Measurements from ENCODE around the gene SNAPC1. TPM values are rescaled to one million over a fixed set of nuclear protein-coding genes. Genes with fewer than 3 reads are reported as not detected.

SNAPC1 gene, protein sequence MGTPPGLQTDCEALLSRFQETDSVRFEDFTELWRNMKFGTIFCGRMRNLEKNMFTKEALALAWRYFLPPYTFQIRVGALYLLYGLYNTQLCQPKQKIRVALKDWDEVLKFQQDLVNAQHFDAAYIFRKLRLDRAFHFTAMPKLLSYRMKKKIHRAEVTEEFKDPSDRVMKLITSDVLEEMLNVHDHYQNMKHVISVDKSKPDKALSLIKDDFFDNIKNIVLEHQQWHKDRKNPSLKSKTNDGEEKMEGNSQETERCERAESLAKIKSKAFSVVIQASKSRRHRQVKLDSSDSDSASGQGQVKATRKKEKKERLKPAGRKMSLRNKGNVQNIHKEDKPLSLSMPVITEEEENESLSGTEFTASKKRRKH
- total RNA-seq = 10 to 100 TPM in 1 of 2 donors, 1 to 10 TPM in 1; 8.6 to 10.4 TPM

DNA sequence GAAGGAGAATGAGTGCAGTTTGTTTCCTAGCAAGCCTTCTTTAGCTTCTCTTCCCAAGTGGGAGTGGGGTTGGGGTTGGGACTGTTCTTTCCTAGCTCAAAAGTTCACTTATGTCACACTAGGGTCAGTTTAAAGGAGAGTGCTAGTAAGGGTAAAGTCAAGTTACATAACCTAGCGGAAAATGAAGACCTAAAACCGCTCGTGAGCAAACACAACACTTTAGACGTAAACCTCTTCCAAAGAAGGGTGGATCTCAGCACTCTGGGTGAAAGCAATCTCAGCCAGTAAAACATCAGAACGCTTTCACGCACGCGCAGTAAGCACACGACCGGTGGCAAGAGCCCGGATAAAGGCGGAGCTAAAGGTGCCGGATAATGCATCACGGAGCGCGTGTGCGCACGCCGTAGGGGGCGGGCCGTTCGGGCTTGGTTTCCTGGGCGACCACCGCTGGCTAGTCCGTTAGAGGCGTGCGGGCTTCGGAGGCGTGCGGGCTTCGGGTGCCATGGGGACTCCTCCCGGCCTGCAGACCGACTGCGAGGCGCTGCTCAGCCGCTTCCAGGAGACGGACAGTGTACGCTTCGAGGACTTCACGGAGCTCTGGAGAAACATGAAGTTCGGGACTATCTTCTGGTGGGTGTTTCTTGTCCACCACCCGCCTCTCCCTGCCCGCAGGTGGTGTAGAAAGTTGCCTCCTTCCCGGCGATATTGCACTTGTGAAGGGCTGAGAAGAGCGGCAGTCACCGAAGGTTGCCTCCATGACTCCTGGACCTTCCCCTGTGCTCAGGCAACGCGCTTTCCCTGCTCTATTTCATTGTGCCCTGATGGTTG is at the start of gene SNAPC1:
TSS of gene SNAPC1 (plus strand) at position 462 of the 828 bp plus-strand sequence. CDS start at position 503, 41 bp downstream.
- Histone ChIP-seq H3K4me3 (peak within 1 kb of the TSS; percentile 70), H3K36me3 (no peaks in the 10 kb centered on the region), H3K27ac (peak within 1 kb of the TSS; percentile 68 to 78), H3K9me3 (no peaks in the 10 kb centered on the region), H3K27me3 (replicated peaks; ENCODE audit: insufficient read depth) (no peaks in the 10 kb centered on the region), H3K4me1 (ENCODE audit: control insufficient read depth in 1 of 2, low read depth in 2 of 2) (peaks cover 14 to 44% of the 10 kb centered on the region in 2 donors)
- peak; percentile 92 for DNase-seq (ENCODE audit: low spot score)
- TF ChIP-seq, protein P1, sequence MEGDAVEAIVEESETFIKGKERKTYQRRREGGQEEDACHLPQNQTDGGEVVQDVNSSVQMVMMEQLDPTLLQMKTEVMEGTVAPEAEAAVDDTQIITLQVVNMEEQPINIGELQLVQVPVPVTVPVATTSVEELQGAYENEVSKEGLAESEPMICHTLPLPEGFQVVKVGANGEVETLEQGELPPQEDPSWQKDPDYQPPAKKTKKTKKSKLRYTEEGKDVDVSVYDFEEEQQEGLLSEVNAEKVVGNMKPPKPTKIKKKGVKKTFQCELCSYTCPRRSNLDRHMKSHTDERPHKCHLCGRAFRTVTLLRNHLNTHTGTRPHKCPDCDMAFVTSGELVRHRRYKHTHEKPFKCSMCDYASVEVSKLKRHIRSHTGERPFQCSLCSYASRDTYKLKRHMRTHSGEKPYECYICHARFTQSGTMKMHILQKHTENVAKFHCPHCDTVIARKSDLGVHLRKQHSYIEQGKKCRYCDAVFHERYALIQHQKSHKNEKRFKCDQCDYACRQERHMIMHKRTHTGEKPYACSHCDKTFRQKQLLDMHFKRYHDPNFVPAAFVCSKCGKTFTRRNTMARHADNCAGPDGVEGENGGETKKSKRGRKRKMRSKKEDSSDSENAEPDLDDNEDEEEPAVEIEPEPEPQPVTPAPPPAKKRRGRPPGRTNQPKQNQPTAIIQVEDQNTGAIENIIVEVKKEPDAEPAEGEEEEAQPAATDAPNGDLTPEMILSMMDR (IDR thresholded peaks at IDR 0.05) = no peak
- ATAC-seq (ENCODE audit: insufficient number of reproducible peaks, low FRiP score, low read depth) = peak; percentile 86

DNA sequence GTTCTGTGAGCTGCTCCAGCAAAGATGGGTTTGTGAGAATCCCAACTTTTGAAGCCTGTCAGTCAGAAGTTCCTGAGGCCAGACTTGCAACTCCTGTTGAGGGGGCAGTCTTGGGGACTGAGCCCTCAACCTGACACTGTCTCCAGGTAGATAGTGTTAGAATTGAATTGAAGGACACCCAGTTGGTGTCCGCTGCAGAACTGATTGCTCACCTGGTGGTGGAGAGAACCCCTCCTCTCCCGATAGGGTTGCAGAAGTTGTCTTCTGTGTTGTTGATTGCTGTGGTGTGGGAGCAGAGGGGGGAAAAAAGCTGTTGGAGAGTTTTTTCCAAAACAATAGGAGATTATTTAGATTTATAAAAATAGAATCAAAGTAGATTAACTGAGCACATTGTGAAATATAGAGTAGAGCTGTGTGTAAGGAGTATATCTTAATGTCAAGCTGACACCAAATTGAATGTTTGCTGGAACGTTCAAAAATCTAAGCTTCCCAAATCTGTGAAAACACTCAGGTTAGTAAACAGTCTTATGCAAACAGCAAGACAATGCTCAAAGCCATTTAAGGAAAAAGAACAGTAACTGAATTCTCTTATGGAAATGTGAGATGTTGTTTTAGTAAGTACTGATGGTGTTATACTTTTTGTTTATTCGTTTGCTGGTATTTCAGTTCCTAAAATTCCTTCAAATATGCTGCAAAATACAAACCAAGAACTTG is 48.3 kb upstream of the SNAPC1 start:
- H3K4me3 ChIP-seq = no peak overlapping the region
- DNase-seq (ENCODE audit: low spot score) = no peak
- TF ChIP-seq, protein P1 (IDR thresholded peaks at IDR 0.05) = no peak
- no peak overlapping the region for H3K27ac ChIP-seq
- H3K36me3 ChIP-seq = no peaks in the 10 kb centered on the region
- no peaks in the 10 kb centered on the region for H3K27me3 ChIP-seq (replicated peaks; ENCODE audit: insufficient read depth)
- H3K4me1 ChIP-seq (ENCODE audit: control insufficient read depth in 1 of 2, low read depth in 2 of 2) = peaks cover 51 to 55% of the 10 kb centered on the region in 2 donors
- ATAC-seq (ENCODE audit: insufficient number of reproducible peaks, low FRiP score, low read depth) = no peak
- no peaks in the 10 kb centered on the region for H3K9me3 ChIP-seq

DNA sequence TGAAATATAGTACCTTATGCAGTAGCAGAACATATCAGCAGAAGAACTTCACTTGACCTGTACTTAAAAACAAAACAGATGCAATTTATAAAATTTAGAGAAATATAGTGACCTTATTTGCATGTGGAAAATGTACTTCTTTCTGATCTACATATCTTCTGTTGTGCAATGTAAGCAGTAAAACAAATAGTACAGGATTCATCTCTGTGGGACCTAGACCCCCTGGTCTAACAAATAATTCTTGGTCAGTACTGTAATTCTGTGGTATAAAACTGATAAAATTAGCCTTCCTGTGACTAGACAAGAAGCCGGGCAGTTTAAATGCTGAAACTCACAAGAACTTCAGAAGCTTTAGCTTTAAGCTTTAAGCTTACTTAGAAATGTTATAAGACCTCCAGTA is 45.3 kb upstream of the SNAPC1 start:
- DNase-seq (ENCODE audit: low spot score) (no peak), ATAC-seq (ENCODE audit: insufficient number of reproducible peaks, low FRiP score, low read depth) (no peak)
- Histone ChIP-seq H3K27me3 (replicated peaks; ENCODE audit: insufficient read depth) (no peaks in the 10 kb centered on the region), H3K36me3 (peaks cover 4% of the 10 kb centered on the region), H3K4me1 (ENCODE audit: control insufficient read depth in 1 of 2, low read depth in 2 of 2) (peaks cover 52 to 61% of the 10 kb centered on the region in 2 donors), H3K9me3 (no peaks in the 10 kb centered on the region), H3K27ac (no peak overlapping the region), H3K4me3 (no peak overlapping the region)
- TF ChIP-seq, protein P1 (IDR thresholded peaks at IDR 0.05) = no peak

DNA sequence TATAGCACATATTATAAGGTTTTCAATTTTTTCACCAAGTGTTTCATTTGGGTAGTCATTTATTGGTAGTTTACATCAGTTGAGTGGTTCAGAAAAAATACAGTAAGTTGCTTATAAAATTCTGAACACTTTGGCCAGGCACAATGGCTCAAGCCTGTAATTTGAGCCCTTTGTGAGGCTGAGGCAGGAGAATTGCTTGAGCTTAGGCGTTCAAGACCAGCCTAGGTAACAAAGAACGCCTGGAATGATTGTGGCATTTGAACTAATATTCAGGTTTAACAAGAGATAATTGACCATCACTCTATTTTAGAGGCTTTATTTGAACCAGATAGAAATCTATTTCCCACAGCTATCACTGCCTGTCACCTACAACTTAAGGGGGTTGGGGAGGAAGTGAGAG is 44.2 kb upstream of the SNAPC1 start:
- Histone ChIP-seq H3K27me3 (replicated peaks; ENCODE audit: insufficient read depth) (no peaks in the 10 kb centered on the region), H3K27ac (no peak overlapping the region), H3K9me3 (no peaks in the 10 kb centered on the region), H3K4me1 (ENCODE audit: control insufficient read depth in 1 of 2, low read depth in 2 of 2) (peaks cover 41 to 56% of the 10 kb centered on the region in 2 donors), H3K4me3 (no peak overlapping the region), H3K36me3 (peaks cover 10% of the 10 kb centered on the region)
- ATAC-seq (ENCODE audit: insufficient number of reproducible peaks, low FRiP score, low read depth) (no peak), DNase-seq (ENCODE audit: low spot score) (no peak)
- TF ChIP-seq, protein P1 (IDR thresholded peaks at IDR 0.05) = no peak

Data from thoracic aorta (tissue), 2 donors.